ENCODE measurements around the gene DCAF15.

The DCAF15 gene

DNA sequence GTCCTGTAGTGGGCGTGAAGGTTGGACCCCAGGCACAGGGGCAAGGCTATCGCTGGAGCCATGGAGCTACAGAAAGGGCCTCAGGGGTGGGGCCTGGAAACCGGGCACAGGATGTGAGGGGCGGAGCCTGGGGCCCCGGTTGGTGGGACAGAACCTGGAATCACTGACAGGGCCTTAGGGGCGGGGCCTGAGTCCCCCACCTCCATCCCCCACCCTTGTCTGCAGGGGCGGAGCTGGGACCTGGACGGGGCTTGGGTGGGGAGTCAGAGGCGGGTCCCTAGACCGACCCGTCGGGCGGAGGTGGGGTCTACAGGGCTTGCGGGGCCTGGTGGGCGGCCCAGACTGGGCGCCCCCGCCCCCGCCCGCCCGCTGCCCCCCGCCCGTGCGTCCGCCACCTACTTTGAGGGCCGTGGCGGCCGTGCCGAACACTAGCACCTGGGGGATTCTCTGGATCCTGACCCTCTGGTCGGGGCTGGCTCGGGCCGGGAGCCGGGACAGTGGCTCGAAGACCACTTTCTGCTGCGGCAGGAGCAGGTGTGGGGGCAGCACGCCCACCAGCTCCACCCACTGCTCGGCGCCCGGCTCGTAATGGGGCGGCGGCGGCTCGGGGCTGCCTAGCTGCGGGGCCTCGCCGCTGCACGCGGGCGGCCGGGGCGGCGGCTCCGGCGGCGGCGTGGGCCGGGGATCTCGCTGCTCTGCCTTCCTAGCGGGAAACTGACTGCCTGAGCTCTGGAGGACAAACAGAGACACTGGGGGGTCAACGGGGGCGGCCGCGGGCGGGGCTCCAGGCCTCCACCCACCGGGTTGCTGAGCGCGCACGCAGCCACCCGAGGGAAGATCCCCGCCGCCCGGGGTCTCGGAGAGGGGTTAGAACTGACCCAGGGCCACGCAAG, 26.3 kb downstream of the DCAF15 start:
- peak; percentile 96 for DNase-seq

GRCh38 chr19:13979244-13979615, 26.9 kb downstream of the DCAF15 start:
- peak; percentile 81 for DNase-seq

- DNase-seq: no peak
These were observed 27.4 kb downstream of the DCAF15 start for GRCh38 chr19:13979686-13980085.

- DNase-seq: no peak
These were observed 28.0 kb downstream of the DCAF15 start for GRCh38 chr19:13980340-13980739.

GRCh38 chr19:13981021-13981420, 28.7 kb downstream of the DCAF15 start:
- no peak for DNase-seq

DNA sequence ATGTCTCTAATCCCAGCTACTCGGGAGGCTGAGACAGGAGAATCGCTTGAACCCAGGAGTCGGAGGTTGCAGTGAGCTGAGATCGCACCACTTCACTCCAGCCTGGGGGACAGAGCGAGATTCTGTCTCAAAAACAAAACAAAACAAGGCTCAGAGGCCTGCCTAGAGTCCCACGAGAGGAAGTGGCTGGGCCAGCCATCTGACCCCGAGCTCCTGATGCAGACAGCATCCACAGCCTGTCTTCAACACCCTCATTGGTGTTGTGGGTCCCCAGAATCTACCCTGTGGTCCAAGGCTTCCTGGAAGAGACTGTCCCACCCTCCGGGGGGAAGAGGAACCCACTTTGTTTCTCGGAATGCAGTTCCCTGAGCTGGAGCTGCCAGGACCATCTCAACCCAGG, 29.2 kb downstream of the DCAF15 start:
- no peak for DNase-seq

DNA sequence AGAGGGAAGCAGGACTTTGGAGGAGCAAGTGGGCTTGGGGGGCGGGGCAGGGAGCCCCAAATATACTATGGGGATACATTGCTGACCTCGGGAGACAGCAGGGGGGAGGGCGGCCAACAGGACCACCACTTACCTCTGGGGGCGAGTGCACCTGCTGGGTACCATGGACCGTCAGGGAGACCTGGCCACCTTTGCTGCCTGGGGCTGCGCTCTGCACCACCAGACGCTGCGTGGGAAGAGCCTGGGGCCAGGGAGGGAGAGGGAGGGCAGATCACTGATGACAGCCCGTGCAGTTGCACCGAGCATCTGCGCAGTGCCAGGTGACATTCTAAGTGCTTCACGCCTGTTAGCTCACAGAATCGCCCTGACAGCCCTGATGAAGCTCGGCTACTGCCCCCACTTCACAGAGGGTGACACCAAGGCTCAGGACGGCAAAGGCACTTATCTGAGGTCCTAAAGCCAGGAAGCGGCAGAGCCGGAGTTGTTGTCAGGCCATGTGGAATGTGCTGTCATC, 29.7 kb downstream of the DCAF15 start:
- no peak for DNase-seq

DNA sequence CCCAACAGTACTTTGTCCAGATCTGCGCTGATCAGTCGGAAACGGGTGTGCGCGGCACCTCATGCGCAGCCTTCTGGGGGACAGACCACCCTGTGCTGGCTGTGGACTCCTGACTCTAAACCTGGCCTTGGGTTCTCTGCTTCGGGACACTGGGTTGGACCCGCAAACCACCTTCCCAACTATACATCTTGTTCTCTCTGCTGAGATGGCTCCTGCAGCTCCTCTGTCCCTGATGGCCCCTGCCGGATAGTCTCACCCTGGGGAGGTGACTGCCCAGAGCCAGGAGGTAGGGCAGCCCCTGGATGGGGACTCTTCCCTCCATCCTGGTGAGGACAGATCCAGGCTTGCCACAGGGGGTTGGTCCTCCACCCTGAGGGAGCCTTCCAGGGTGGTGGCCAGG, 30.5 kb downstream of the DCAF15 start:
- DNase-seq: no peak

DNA sequence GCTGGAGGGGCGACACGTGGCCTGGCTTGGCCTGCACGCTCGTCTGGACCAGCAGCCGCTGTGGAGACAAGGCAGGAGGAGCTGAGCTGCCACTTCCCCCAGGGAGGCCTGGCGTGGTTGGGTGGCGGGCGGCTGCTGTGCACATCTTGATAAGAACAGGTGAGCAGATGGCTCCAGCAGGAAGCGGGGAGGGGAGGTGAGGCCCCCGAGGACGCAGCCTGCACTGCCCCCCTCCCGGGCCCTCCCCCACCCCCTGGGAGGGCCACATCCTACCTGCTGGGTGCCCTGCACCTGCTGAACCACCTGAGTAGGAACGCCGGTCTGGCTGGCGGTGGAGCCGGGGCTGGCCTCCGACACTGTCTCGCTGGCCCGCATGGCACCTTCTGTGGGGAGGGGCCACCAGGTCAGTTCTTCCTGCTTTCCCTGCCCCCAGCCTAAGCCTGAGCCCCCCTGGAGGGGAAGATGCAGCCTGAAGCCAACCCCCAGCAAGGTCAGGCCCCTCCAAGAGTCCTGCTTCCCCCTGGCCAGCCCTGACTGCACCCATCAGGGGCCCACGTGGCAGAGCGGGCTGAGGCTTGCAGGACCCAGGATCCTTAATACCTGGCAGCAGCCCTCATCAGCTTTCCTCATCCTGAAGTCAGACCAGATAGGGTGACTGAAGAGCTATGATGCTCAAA, 31.0 kb downstream of the DCAF15 start:
- DNase-seq: no peak

DNA sequence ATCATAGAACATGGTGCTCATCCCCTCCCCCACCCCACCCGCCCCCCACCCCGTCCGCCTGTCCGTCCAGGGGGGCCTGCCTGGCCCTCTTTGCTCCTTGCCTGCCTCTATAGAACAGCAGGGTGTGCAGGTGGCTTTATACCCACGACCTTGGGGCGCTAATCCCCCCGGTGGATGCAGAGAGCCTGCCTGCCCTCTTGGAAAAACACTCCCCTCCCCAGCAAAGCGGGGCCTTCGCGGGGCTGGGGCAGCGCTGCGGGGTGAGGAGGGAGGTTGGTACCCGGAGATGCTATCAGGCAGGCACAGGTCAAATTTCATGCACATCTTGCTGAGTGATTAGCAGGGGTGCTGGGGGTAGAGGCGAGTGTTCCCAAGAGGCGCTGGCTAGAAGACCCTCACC, 31.9 kb downstream of the DCAF15 start:
- no peak for DNase-seq

GRCh38 chr19:13984875-13985741, 32.8 kb downstream of the DCAF15 start:
- no peak for DNase-seq

DNA sequence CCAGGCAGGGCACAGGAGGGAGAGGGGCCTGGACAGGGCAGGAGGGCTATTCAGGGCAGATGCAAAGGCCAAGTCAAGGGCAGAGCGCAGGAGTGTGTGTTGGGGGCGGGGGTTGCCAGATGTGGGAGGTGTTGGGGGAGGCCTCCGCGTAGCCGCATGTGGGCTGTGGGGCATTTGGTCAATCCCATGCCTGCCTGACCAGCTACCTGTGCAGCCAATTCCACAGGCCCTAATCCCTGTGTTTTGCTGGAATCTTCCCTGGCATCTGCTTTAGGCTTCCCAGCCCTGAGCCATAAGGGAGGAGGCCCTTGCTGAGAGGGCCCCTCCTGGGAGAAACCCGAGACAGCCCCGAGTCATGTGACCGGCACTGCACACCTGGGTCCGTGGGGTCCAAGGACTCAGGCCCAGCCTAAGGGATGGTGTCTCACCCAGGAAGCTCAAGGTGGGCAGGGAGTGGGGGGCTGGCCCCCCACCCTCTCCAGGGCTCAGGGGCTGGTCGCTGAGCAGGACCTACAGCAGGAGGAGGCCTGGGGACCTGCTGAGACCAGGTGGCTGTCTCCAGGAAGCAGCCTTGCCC, 33.5 kb downstream of the DCAF15 start:
- no peak for DNase-seq

DNA sequence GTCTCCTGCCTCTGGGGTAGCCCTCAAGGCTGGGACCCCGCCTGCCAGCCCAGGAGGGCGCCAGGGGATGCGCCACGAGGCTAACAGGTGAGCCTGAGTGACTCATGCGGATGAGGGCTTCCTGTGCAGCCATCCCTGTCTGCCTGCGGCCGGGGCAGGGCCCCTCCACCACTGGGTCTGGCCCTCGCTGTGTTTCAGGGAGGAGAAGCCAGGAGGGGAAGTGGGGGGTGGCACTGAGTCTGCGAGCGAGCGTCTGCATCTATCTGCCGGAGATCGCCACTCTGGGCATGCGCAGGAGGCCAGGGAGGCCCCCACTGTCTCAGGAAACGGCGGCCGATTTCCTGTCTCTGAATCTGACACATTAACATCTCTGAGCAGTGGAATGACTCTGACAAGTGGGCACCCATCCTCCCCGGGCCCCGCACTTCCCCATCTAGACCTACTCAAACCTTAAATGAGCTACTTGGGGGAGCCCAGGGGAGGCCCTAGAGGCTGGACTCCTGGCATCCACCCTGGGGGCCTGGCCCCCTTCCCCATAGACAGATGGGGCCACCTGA, 34.1 kb downstream of the DCAF15 start:
- DNase-seq: peak; percentile 89

- DNase-seq: no peak
These were observed 35.0 kb downstream of the DCAF15 start for GRCh38 chr19:13987101-13987890.

- DNase-seq: no peak
These were observed 37.2 kb downstream of the DCAF15 start for GRCh38 chr19:13989487-13989886.

DNA sequence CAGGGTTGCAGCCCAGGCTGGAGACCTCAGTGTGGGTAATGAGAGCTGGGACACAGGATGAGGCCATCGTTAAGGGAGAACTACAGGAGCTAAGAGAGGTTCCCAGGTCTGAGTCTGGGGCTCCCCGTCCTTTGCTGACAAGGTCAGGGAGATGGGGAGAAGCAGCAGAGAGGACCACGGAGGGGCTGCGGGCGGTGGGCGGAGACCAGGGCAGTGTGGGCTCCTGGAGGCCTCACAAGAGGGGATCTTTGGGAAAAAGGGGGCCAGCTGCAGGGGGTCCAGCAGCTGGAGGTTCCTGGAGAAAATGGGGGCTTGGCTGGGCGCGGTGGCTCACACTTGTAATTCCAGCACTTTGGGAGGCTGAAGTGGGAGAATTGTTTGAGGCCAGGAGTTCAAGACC, 37.8 kb downstream of the DCAF15 start:
- no peak for DNase-seq

GRCh38 chr19:13992025-13992424, 39.7 kb downstream of the DCAF15 start:
- no peak for DNase-seq

GRCh38 chr19:13993590-13994300, 41.4 kb downstream of the DCAF15 start:
- no peak for DNase-seq

- no peak for DNase-seq
These were observed 42.9 kb downstream of the DCAF15 start for GRCh38 chr19:13995017-13995728.
